HFFc6 (cell line): Measurements from ENCODE around the gene PDCD10. TPM values are rescaled to one million over a fixed set of nuclear protein-coding genes. Genes with fewer than 3 reads are reported as not detected.
A peak's percentile ranks its signal among the peaks of the same experiment; 100 is the strongest.

Experiments
- DNase-seq: peaks from one replicate; pipeline ENCODE4 v3.0.0-alpha.2; 2018
- H3K27ac Mint-ChIP-seq: 2 replicates; pipeline ENCODE4 v1.8.0; 2020; ENCODE audit warnings: mild to moderate bottlenecking, mixed read lengths
- H3K27me3 Mint-ChIP-seq: 2 replicates; pipeline ENCODE4 v1.8.0; 2021; ENCODE audit warnings: mild to moderate bottlenecking, moderate library complexity, mixed read lengths; ENCODE audit not compliant: insufficient read depth
- H3K36me3 Mint-ChIP-seq: 2 replicates; pipeline ENCODE4 v1.8.0; 2021; ENCODE audit warnings: low read depth, mixed read lengths
- H3K4me1 Mint-ChIP-seq: 2 replicates; pipeline ENCODE4 v1.8.0; 2020; ENCODE audit warnings: low read depth, mixed read lengths
- H3K4me3 Mint-ChIP-seq: 2 replicates; pipeline ENCODE4 v1.8.0; 2020; ENCODE audit warnings: mild to moderate bottlenecking, moderate library complexity, mixed read lengths
- H3K9me3 Mint-ChIP-seq: 2 replicates; pipeline ENCODE4 v1.8.0; 2020; ENCODE audit warnings: mild to moderate bottlenecking, mixed read lengths
- CTCF ChIP-seq: fragments of 200-600 bp; sonication (generic); IDR thresholded peaks from 2 replicates; pipeline ENCODE4 v1.5.0; 2021; ENCODE audit warnings: antibody characterized with exemption, mild to moderate bottlenecking
- total RNA-seq, 6 experiments: library from RNA; stranded (reverse); fragmentation: NEBNext Ultra II Directional; extraction: Animal tissue kit (Norgen Biotek cat#: 25700); gene quantifications; 2 replicates in 1 of 6; 3 replicates in 5 of 6; pipeline ENCODE4 v1.2.3, GENCODE V29; 2021

PDCD10 gene
- total RNA-seq, 6 experiments from 2014 or later = 43.9 to 50.8 (median 46.2) TPM

DNA sequence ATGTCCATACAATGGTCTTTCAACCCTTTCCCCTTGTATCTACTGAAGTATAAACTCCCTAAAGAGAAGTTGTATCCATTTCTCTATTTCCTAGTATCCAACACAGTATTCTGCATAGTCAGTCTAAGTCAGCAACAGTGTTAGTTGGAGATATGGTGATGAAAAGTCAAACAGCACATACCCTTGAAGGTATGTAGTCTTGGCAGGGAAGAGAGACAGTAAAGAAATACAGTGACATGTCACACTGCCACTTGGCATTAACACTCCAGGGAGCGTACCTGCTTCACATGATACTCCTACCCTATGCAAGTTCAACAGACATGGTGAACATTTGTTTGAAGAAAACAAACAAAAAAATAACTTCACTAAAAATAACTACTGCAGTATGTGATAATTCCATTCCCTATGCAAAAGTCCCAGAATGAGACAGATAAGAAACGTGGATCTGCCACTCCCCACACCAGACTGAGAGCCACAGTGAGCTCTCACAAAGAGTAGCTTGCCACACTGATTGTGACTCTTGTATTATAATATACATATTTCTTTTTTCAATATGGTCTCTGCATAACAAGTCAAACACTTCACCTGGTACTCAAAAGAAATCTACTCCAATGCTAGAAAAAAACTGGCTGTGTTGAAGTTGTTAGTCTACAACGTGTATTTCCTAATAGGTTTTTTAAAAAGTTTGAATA lies 5.9 kb downstream of the PDCD10 start:
- TF ChIP-seq CTCF = no peak
- no peaks in the 10 kb centered on the region for H3K9me3 Mint-ChIP-seq
- no peak for DNase-seq
- H3K4me1 Mint-ChIP-seq = peaks cover 23% of the 10 kb centered on the region
- no peaks in the 10 kb centered on the region; the same call in 1 of the 2 replicates for H3K36me3 Mint-ChIP-seq
- no peak overlapping the region for H3K4me3 Mint-ChIP-seq
- no peaks in the 10 kb centered on the region for H3K27me3 Mint-ChIP-seq
- peak overlapping the region; percentile 86 for H3K27ac Mint-ChIP-seq

DNA sequence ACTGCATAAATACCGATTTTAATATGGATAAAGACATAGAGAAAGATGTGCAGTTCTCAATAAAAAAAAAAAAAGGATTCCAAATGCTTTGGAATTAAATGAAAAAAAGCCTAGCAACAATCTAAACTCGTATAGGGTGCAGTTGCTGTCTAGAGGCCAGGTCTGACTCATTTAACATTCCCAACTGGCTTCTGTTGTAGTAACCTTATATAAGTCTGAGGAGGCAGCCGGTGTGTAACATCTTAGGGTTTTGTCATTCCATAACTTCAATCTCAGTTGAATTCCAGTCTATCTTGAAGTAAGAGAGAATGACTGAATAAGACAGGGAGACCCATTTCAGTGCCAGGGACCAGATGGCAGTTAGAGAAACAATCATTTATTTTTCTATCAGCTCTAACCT lies 6.5 kb downstream of the PDCD10 start:
- peak overlapping the region; percentile 86 for H3K27ac Mint-ChIP-seq
- H3K4me3 Mint-ChIP-seq = no peak overlapping the region
- DNase-seq = peak; percentile 83
- H3K36me3 Mint-ChIP-seq = no peaks in the 10 kb centered on the region; the same call in 1 of the 2 replicates
- peaks cover 23% of the 10 kb centered on the region for H3K4me1 Mint-ChIP-seq
- TF ChIP-seq CTCF = no peak
- no peaks in the 10 kb centered on the region for H3K27me3 Mint-ChIP-seq
- no peaks in the 10 kb centered on the region for H3K9me3 Mint-ChIP-seq

DNA sequence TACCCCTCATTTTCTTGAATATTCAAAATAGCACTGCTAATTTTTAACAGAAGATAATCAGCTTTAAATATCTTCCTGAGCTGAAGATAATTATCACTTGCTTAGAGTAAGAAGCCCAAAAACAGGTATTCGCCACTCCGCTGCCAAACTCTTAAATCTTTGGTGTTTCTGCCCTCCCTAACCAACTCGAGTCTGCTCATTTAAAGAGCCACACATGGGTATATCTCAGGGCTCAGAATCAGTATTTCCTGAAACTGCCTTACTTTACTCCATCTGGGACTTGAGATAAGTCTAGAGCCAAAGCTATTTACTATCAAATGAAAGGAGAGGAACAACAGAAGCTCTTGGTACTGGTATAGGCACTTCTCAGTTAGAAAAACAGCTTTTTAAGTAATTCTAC lies 10.8 kb downstream of the PDCD10 start:
- DNase-seq = no peak
- no peaks in the 10 kb centered on the region for H3K27me3 Mint-ChIP-seq
- H3K4me1 Mint-ChIP-seq = peaks cover 16% of the 10 kb centered on the region
- no peak overlapping the region for H3K4me3 Mint-ChIP-seq
- H3K27ac Mint-ChIP-seq = no peak overlapping the region
- TF ChIP-seq CTCF = no peak
- H3K36me3 Mint-ChIP-seq = peaks cover 11% of the 10 kb centered on the region
- H3K9me3 Mint-ChIP-seq = no peaks in the 10 kb centered on the region

GRCh38 chr3:167723025-167723512 lies 11.6 kb downstream of the PDCD10 start:
- Mint-ChIP-seq H3K27me3 (no peaks in the 10 kb centered on the region), H3K27ac (no peak overlapping the region), H3K36me3 (peaks cover 19% of the 10 kb centered on the region), H3K4me1 (peaks cover 8% of the 10 kb centered on the region), H3K4me3 (no peak overlapping the region), H3K9me3 (no peaks in the 10 kb centered on the region)
- DNase-seq = no peak
- no peak for TF ChIP-seq CTCF

DNA sequence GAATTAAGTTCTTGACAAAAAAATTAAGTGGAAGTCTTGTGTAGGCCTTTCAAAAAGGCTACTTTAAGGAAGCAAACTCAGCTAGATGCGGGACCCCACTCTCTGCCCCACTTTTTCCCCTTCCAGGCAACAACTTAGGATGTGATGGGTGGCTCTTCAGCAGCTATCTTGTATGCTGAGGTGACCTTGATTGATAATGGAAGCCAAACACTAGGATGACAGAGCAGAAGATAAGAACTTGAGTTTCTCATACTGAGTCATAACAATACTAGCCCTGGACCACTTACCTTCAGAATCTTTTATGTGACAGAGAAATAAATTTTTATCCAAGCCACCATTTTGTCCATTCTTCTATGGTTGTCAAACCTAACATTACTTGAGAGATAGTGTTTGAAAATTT lies 16.1 kb downstream of the PDCD10 start:
- no peak for DNase-seq
- Mint-ChIP-seq H3K36me3 (peaks cover 25% of the 10 kb centered on the region), H3K9me3 (no peaks in the 10 kb centered on the region), H3K4me1 (no peaks in the 10 kb centered on the region), H3K27me3 (no peaks in the 10 kb centered on the region), H3K27ac (no peak overlapping the region), H3K4me3 (no peak overlapping the region)
- no peak for TF ChIP-seq CTCF
